GM19043 (cell line): ENCODE measurements around the gene PRAMEF14.
"Not testable (repeated sequence)": the region's sequence is repeated elsewhere in the genome, so short reads cannot be mapped to it uniquely, and the experiment has no call there.

Experiments
- ATAC-seq: cut with Tn5 transposase; IDR thresholded peaks from one replicate; pipeline ENCODE4 v1.9.1; 2021; ENCODE audit warnings: low read depth; ENCODE audit not compliant: unreplicated experiment

Gene PRAMEF14, protein sequence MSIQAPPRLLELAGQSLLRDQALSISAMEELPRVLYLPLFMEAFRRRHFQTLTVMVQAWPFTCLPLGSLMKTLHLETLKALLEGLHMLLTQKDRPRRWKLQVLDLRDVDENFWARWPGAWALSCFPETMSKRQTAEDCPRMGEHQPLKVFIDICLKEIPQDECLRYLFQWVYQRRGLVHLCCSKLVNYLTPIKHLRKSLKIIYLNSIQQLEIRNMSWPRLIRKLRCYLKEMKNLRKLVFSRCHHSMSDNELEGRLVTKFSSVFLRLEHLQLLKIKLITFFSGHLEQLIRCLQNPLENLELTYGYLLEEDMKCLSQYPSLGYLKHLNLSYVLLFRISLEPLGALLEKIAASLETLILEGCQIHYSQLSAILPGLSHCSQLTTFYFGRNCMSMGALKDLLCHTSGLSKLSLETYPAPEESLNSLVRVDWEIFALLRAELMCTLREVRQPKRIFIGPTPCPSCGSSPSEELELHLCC

DNA sequence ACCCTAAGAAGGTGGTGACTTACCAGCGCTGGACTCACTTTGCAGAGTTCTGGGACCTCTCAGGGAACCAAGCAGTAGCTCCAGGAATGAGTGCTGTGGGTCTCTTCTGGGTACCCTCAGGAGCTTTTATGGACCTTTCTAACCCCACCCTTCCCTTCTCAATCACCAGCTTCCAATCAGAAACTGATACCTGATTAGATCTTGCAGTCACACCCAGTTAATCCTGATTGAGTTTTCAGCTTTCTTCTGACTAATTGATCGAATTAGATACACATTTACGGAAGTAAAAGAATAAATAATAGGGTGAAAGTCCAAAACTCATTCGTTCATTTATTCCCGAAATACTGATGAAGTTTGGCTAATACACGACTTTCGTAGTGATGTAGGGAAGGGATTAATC, at the start of gene PRAMEF14:
TSS of gene PRAMEF14 (minus strand) at position 101 of the 400 bp plus-strand sequence. CDS start 1,820 bp downstream, outside the sequence.
- not testable (repeated sequence) for ATAC-seq

DNA sequence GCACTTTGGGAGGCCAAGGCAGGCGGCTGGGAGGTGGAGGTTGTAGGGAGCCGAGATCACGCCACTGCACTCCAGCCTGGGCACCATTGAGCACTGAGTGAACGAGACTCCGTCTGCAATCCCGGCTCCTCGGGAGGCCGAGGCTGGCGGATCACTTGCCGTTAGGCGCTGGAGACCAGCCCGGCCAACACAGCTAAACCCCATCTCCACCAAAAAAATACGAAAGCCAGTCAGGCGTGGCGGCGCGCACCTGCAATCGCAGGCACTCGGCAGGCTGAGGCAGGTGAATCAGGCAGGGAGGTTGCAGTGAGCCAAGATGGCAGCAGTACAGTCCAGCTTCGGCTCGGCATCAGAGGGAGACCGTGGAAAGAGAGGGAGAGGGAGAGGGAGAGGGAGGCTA, 48.4 kb upstream of the PRAMEF14 start:
- not testable (repeated sequence) for ATAC-seq

DNA sequence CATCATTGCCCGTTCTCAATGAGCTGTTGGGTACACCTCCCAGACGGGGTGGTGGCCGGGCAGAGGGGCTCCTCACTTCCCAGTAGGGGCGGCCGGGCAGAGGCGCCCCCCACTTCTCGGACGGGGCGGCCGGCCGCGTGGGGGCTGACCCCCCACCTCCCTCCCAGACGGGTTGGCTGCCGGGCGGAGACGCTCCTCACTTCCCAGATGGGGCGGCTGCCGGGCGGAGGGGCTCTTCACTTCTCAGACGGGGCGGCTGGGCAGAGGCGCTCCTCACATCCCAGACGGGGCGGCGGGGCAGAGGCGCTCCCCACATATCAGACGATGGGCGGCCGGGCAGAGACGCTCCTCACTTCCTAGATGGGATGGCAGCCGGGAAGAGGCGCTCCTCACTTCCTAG, 47.8 kb upstream of the PRAMEF14 start:
- not testable (repeated sequence) for ATAC-seq

DNA sequence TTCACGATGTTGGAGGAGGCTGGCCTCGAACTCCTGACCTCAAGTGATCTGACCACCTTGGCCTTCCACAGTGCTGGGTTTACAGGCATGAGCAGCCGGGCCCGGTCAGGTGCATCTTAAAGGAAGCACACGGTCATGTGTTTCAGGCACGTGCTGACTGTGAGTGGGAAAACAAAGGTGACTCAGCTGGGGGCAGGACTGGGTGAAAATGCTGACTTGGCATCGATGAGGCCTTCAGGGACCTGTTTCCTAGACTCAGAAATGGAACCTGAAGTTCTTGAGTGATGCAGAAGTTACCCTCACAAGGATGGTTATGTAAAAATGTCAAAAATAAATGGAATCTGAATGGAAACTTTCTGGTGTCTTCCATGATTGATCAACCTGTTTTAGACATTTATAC, 46.1 kb upstream of the PRAMEF14 start:
- not testable (repeated sequence) for ATAC-seq

DNA sequence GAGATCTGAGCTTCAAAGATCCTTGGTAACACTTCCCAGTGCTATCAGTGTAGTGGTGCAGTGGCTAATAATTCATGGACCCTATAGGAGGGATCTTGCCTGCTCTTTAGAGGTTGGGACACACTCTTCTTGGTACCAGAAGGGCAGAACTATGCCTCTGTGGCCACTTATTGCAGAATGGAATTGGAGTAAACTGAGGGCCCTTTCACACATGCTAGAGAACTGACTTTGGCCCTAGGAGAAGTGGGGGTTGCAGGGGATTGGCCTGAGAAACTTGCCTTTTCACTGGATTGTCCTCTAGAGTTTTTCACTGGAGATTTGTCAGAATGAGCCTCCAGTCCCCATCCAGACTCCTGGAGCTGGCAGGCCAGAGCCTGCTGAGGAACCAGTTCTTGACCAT, 42.4 kb upstream of the PRAMEF14 start, which contains the start of gene PRAMEF17:
TSS of gene PRAMEF17 (plus strand) at position 301 of the 400 bp plus-strand sequence. CDS start at position 327, 26 bp downstream.
- ATAC-seq = not testable (repeated sequence)

DNA sequence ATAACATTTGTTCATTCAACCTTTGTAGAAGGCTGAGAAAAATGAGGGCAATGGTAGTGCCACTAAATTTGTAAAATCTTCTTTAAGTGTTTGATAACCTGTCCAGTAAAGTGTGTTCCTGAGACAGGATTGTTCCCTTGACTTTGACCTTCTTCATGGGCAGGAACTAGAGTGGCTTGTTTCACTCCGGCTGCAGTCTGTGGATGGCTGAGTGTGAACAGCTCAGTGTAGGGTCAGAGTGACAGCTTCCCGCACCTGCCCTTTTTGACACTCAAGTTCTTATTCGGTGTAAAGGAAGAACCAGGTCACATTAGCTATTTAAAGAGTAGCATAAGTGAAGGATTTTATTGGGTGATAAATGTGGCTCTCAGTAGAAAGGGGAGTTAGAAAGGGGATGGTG, 33.4 kb upstream of the PRAMEF14 start:
- ATAC-seq = not testable (repeated sequence)

DNA sequence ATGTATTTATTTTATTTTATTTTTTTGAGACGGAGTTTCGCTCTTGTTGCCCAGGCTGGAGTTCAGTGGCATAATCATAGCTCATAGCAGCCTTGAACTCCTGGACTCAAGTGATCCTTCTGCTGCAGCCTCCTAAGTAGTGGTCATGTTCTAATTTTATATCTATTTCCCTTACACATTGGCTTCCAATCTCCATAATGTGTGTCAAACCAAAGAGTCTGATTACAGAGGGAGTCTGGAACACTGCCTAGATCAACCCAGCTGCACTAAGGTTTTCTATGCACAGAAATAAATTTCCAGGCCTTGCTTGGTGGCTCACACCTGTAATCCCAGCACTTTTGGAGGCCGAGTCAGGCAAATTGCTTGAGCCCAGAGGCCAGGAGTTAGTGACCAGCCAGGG, 32.0 kb upstream of the PRAMEF14 start:
- not testable (repeated sequence) for ATAC-seq

DNA sequence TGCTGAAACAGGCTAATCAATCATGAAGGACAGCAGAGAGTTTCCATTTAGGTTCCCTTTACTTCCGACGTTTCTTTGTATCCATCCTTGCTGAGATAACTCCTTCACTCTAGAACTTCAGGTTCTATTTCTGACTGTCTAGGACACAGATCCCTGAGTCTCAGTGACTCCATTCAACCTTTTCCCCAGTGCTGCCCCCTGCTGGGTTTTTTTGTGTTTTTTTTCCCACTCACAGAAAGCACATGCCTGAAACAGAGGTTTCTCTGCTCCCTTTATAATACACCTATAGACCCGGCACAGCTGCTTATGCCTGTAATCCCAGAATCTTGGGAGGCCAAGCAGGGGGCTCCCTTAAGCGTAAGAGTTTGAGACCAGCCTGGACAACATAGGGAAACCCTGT, 21.6 kb upstream of the PRAMEF14 start:
- ATAC-seq = not testable (repeated sequence)

DNA sequence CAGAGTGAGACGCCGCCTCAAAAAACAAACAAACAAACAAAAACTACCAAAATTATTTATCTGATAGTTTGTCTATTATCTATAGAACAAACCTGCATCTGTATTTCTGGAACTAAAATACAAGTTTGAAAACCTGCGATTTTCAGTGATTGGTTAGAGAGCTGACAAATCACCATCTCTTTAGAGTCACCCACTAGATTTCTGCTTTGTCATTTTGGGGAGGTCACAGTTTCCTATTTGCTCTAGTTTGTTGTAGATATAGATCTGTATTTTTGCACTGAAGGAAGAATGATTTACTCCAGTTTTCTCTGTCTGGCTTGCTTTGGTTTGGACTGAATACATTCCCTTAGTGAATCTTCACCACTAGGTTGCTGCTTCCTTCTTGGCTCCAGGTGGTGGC, 19.6 kb upstream of the PRAMEF14 start:
- ATAC-seq = not testable (repeated sequence)

DNA sequence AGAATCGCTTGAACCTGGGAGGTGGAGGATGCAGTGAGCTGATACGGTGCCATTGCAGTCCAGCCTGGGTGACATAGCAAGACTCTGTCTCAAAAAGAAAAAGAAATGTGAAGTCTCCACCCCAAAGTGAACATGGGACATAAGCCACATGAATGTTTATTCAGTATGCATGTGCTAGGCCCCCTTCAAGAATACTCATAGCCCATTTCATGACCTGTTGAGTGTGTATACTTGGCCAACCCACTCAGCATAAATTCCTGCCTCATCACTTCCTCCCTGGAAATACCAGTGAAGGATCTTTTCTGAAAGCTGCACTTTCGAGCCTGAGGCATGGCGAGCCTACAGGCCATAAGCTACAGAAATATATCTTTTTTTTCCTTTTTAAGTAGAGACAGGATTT, 18.0 kb upstream of the PRAMEF14 start:
- not testable (repeated sequence) for ATAC-seq

DNA sequence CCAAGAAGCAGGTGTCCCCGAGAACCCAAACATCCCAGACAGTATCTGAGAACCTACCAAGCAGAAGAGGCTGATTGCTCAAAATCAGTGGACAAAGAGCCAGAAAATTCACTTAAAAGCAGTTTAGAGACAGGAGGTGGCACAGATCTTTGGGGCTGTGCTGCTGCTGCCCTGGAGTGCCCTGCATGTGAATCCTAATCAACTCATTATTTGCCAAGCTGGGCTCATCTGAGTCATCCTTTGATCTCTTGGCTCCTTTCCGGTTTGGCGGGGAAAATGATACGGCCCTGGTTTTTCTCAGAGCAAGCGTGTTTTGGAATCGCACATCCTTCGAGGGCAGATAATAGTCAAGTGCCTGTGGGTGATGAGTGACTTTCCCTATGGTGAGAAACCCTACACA, 15.4 kb upstream of the PRAMEF14 start:
- not testable (repeated sequence) for ATAC-seq

DNA sequence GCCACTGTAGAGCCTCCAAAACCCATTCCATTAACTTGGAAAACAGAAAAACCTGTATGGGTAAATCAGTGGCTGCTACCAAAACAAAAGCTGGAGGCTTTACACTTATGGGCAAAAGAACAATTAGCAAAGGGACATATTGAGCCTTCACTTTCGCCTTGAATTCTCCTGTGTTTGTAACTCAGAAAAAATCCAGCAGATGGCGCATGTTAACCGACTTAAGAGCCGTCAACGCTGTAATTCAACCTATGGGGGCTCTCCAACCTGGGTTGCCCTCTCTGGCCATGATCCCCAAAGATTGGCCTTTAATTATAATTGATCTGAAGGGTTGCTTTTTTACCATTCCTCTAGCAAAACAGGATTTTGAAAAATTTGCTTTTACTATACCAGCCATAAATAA, 9.8 kb upstream of the PRAMEF14 start:
- ATAC-seq = not testable (repeated sequence)

DNA sequence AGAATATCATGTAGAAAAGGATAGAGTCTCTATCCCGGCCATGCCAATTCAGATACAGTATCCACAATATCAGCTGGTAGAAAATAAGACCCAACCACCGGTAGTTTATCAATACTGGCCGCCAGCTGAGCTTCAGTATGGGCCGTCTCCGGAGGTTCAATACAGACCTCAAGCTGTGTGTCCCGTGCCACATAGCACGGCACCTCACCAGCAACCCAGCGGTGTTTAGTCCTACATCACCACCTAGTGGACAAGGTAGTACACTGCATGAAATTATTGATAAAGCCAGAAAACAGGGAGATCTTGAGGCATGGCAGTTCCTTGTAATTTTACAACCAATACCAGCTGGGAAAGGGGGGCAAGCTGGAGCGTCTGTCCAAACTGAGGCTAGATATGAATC, 7.5 kb upstream of the PRAMEF14 start:
- ATAC-seq = not testable (repeated sequence)

DNA sequence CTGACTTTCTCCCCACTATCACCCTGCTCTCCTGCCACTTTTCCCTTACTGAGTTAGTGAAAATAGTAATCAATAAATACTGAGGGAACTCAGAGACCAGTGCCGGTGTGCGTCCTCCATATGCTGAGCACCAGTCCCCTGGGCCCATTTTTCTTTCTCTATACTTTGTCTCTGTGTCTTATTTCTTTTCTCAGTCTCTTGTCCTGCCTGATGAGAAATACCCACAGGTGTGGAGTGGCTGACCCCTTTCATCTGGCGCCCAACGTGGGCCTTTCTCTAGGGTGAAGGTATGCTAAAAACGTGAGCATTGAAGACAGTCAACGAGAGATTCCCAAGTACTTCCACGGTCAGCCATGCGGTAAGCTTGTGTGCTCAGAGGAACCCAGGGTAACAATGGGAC, 6.5 kb upstream of the PRAMEF14 start:
- not testable (repeated sequence) for ATAC-seq

DNA sequence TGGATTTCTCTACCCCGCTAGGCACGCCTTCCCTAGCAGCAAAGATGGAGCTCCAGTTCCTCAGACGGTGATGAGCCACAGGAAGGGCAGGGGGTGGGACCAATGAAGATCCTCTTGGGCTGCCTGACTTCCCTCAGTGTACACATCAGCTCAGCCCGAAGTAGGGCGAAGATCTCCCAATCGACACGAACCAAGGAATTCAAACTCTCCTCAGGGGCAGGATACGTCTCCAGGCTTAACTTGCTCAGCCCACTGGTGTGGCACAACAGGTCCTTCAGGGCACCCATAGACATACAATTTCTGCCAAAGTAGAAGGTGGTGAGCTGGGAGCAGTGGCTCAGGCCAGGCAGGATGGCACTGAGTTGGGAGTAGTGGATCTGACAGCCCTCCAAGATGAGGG, 4.4 kb downstream of the PRAMEF14 start:
- not testable (repeated sequence) for ATAC-seq

DNA sequence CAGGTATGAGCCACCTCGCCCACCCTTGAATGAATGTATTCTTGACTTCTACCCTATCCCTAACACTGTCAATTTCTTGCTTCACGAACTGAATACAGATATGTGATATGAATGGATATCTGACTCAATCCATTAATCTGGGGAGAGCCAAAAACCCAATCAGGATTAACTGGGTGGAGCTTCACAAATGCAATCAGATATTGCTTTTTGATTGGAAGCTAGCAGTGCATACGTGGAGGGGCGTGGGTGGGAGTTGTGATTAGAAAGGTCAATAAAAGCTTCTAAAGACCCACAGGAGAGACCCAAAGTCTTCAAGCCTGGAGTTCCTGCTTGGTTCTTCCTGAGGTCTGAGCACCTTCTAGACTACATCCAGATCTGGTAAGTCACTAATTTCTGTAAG, 31.7 kb downstream of the PRAMEF14 start, which contains the start of gene PRAMEF15:
TSS of gene PRAMEF15 (plus strand) at position 301 of the 400 bp plus-strand sequence. CDS start 2,827 bp downstream, outside the sequence.
- not testable (repeated sequence) for ATAC-seq

DNA sequence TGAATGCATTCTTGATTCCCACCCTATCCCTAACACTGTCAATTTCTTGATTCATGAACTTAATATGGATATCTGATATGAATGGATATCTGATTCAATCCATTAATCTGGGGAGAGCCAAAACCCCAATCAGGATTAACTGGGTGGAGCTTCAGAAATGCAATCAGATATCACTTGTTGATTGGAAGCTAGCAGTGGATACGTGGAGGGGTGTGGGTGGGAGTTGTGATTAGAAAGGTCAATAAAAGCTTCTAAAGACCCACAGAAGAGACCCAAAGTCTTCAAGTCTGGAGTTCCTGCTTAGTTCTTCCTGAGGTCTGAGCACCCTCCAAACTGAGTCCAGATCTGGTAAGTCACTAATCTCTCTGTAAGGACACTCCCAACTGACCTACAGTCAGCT, 43.7 kb downstream of the PRAMEF14 start, which contains the start of gene PRAMEF33:
TSS of gene PRAMEF33 (plus strand) at position 301 of the 400 bp plus-strand sequence. CDS start 2,416 bp downstream, outside the sequence.
- ATAC-seq = not testable (repeated sequence)

DNA sequence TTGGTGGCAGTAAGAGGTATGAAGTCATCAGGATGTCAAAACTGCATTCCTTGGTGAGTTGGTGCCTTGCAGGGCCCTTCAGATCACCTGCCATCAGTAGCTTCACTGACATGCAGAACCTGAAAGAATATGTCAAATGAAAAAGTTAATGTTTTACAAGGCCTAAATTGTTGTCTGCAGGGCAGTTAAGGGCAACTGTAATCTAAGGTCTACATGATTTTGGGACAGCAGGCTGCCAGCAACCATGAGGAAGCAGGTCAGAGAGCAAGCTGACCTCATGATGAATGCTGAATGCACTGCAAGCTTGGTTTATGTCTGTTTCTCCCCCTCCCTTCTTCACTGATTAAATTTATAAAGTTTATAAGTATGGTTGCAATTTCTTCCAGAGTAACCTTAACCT, 44.7 kb downstream of the PRAMEF14 start:
- ATAC-seq = not testable (repeated sequence)

DNA sequence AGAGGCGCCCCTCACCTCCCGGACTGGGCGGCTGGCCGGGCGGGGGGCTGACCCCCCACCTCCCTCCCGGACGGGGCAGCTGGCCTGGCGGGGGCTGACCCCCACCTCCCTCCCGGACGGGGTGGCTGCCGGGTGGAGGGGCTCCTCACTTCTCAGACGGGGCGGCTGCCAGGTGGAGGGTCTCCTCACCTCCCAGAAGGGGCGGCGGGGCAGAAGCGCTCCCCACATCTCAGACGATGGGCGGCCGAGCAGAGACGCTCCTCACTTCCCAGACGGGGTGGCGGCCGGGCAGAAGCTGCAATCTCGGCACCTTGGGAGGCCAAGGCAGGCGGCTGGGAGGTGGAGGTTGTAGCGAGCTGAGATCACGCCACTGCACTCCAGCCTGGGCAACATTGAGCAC, 48.2 kb downstream of the PRAMEF14 start:
- ATAC-seq = not testable (repeated sequence)

DNA sequence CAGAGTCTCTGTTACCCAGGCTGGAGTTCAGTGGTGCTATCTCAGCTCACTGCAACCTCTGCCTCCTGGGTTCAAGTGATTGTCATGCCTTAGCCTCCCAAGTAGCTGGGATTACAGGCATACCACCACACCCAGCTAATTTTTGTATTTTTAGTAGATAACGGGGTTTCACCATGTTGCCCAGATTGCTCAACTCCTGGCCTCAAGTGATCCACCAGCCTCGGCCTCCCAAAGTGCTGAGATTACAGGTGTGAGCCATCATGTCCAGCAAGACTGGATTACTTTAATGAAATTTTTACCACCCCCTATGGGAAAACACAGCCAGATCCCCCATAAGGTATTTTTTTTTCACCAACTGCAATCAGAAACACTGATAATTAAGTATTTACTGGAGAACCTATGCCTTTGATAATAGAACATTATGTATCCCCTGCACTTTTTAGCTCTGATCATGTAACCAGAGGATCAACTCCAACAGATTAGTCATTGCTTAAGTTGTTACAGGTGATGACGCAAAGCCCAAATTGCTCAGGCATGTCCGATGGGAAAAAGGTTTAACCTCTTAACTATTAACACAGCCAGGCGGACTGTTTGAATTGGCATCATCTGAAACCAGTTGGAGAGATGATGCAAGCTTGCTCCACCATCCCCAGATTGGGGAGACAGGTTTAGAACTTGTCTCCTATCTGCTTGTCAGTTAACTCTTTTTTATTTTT, 49.6 kb downstream of the PRAMEF14 start:
- ATAC-seq = not testable (repeated sequence)
